NCI-H2171 (cell line): ENCODE results near the gene C16orf74.

ENCODE experiments used
- DNase-seq: peaks from one replicate; lab custom pipeline; 2025; lab: John Stamatoyannopoulos, UW

The C16orf74 gene

GRCh38 chr16:85674418-85674755, 76.5 kb downstream of the C16orf74 start:
- no peak for DNase-seq

GRCh38 chr16:85673529-85674417, 77.1 kb downstream of the C16orf74 start:
- DNase-seq, result peak; percentile 60

- DNase-seq, result no peak
These were observed 80.1 kb downstream of the C16orf74 start for GRCh38 chr16:85670840-85671239.

- DNase-seq, result no peak
These were observed 82.0 kb downstream of the C16orf74 start for GRCh38 chr16:85668676-85669424.

GRCh38 chr16:85667841-85668413, 83.0 kb downstream of the C16orf74 start:
- no peak for DNase-seq

GRCh38 chr16:85667261-85667660, 83.6 kb downstream of the C16orf74 start:
- no peak for DNase-seq

- DNase-seq, result no peak
These were observed 85.0 kb downstream of the C16orf74 start for GRCh38 chr16:85665929-85666328.

- no peak for DNase-seq
These were observed 85.5 kb downstream of the C16orf74 start for GRCh38 chr16:85665373-85665740.

- no peak for DNase-seq
These were observed 86.1 kb downstream of the C16orf74 start for GRCh38 chr16:85664580-85665372.

- peak; percentile 50 for DNase-seq
These were observed 87.0 kb downstream of the C16orf74 start for GRCh38 chr16:85663891-85664321.

- no peak for DNase-seq
These were observed 87.7 kb downstream of the C16orf74 start for GRCh38 chr16:85662976-85663830.

GRCh38 chr16:85662482-85662812, 88.4 kb downstream of the C16orf74 start:
- no peak for DNase-seq

GRCh38 chr16:85661740-85662481, 89.0 kb downstream of the C16orf74 start:
- no peak for DNase-seq

GRCh38 chr16:85660843-85661739, 89.8 kb downstream of the C16orf74 start:
- DNase-seq, result no peak

GRCh38 chr16:85659805-85660511, 90.9 kb downstream of the C16orf74 start:
- DNase-seq, result no peak

- DNase-seq, result no peak
These were observed 91.6 kb downstream of the C16orf74 start for GRCh38 chr16:85659336-85659735.

GRCh38 chr16:85658504-85659326, 92.2 kb downstream of the C16orf74 start:
- DNase-seq, result no peak

- no peak for DNase-seq
These were observed 92.9 kb downstream of the C16orf74 start for GRCh38 chr16:85657996-85658395.
